ENCODE measurements around the gene TMEM238L.

TMEM238L gene, protein sequence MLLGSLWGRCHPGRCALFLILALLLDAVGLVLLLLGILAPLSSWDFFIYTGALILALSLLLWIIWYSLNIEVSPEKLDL

DNA sequence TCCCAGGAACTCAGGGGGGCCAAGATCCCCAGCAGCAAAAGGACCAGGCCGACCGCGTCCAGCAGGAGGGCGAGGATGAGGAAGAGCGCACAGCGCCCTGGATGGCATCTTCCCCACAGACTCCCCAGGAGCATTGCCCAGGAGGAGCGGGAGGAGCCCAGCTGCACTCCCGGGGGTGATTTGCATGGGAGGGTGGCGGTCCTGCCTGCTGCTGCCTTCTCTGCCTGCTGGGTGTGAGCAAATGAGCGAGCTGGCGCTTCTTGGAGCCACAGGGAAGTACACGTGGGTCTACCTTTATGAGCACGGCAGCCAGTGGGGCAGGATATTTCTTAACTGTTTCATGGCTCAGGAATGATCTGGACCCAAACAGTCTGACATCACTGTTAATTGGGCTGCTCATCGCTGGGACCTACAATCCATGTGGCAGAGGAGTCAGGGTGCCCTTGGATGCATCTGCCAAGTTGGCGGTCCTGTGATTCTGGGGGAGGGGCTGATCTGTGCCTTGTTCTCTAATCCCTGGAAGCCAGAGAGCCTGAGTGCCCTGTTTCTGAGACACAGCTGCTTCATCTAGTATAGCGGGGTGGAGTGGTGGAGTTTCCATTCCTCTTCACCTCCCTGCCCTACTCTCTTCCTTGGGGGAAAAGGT lies at the start of gene TMEM238L:
Gene TMEM238L, minus strand, starts transcription at position 270 of the 646 bp plus-strand sequence. Its CDS starts 136 bp downstream, at position 134.
- no peak for TF ChIP-seq GATA3 (IDR thresholded peaks at IDR 0.05; ENCODE audit: low read depth, low read length)
- no peak for TF ChIP-seq GATA2 (IDR thresholded peaks at IDR 0.05; ENCODE audit: low read depth, low read length)

DNA sequence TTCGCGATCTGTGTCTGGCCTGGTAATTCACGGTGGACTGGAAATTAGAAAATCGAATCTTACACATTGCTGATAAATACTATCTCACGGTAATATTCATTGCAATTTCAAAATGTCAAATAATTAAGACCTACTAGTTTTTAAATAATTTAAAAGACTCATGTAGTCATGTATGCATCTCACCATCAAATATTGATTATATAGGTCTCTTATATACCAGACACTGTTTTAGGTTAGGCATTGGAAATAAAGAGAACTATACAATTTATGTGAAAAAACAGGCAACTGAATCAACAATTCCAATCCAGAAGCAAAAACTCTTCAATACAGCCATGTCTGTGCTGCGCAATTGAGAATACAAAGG lies 41.5 kb upstream of the TMEM238L start:
- no peak for TF ChIP-seq GATA3 (IDR thresholded peaks at IDR 0.05; ENCODE audit: low read depth, low read length)
- TF ChIP-seq GATA2 (IDR thresholded peaks at IDR 0.05; ENCODE audit: low read depth, low read length), result no peak

DNA sequence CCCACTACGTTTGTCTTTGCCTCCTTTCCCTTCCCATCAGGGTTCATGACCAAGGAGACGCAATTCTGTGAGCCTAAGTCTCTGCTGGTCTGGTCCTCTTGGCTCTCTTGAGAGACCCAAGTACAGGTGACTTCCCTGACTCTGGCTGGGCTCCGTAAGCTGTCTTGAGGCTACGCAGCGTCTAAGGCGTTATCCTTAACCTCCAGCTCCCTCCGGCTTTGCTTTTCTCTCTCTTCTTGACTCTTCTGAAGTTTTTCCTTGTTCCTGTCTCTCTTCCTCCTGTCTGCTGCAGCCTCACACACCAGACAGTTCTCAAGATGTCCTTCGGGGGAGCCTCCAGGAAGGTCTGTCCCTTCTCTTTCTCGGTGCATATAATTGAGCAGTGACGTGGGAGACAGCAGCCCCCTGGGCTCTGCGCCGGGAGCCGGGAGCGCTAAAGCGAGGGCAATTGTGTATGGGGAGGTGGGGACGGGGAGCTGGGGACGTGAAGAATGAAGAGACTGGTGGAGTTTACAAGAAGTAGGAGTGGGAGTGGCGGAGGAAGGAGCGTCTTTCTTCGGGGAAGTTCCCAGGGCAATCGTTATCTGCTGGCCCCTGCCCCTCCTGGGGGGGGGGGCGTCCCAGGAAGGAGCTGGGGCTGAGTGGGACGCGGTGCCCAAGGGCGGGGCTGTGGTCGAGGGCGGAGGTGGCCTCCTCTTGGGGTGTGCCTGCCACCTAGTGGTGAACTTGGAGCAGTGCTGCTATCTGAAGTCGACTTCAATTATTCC lies 40.9 kb upstream of the TMEM238L start:
- TF ChIP-seq GATA2 (IDR thresholded peaks at IDR 0.05; ENCODE audit: low read depth, low read length) (no peak), GATA3 (IDR thresholded peaks at IDR 0.05; ENCODE audit: low read depth, low read length) (no peak)

DNA sequence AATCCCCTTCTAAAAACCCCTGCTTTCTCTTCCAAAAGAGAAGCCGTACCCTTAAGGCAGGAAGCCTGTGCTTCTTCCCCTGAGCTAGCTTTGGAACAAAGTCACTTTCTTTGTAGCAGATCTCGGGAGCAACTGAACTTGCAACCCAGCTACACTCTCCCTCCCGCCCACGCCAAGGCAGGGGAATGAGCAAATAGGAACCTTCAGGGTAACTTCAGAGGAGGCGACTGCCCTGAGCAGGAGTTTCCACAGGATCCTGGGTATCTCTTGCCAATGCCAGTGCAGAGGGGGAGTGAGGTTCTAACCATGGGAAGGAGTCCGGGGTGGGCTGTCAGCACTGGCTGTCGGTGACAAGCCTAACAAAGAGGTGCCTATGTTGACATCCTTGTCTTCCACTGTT lies 39.9 kb upstream of the TMEM238L start:
- TF ChIP-seq GATA3 (IDR thresholded peaks at IDR 0.05; ENCODE audit: low read depth, low read length), result no peak
- TF ChIP-seq GATA2 (IDR thresholded peaks at IDR 0.05; ENCODE audit: low read depth, low read length), result no peak

DNA sequence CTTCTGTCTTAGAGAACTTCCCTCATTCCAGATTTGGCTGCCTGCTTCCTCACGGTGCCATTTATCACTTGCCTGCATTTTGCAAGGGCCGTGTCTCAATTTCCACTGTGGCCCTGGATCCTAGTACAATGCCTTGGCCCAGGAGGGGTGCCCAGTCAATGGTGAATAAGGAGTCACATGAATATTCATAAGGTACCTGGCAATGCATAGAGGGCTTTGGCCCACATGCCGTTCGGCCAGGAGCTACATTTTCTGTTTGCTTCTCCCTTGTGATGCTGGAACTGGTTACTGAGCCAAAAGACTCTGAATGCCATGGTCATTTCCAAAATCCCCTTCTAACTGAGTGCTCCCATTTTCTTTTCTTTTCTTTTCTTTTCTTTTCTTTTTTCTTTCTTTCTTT lies 38.8 kb upstream of the TMEM238L start:
- no peak for TF ChIP-seq GATA2 (IDR thresholded peaks at IDR 0.05; ENCODE audit: low read depth, low read length)
- TF ChIP-seq GATA3 (IDR thresholded peaks at IDR 0.05; ENCODE audit: low read depth, low read length), result no peak

DNA sequence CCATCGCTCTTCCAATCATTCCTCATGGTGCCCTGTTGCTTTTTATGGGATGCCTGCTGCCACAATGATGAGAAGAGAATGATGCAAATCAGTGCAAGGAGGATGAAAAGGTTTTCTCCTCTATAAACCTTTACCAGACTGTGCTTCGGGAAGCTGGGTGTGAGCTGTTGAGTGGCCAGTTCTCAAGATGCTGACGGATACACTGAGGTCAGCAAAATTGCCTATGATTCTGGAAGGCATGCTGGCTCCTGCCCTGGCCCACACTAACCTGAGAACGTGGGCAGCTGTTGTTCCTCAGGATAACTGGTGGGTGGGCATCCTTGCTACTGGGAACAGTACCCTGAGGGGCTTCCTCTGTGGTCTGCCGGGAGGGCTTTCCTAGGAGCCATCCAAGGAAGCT lies 34.8 kb upstream of the TMEM238L start:
- TF ChIP-seq GATA2 (IDR thresholded peaks at IDR 0.05; ENCODE audit: low read depth, low read length) (no peak), GATA3 (IDR thresholded peaks at IDR 0.05; ENCODE audit: low read depth, low read length) (no peak)

DNA sequence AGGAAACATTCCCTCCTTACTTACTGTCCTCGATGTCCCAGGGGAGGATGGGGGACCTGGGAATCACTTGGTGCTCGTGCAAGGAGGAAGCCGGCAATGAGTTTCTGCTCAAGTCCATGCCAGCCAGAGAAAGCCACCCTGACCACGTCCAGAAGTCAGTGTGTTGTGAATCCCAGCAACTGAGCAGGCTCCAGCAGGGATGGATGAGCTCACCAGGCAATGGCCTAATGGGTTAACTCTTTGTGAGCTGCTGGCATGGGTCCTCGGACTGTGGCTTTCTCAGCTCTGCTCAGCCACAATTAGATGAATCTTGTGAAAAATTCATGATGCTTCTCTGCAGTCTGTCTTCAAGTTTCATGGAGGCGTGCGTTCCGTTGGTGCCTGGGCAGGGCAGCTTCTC lies 34.0 kb upstream of the TMEM238L start, which contains the start of gene PIRT:
Gene PIRT, minus strand, starts transcription at position 167 of the 400 bp plus-strand sequence. CDS start 12,442 bp downstream, outside the sequence.
- TF ChIP-seq GATA3 (IDR thresholded peaks at IDR 0.05; ENCODE audit: low read depth, low read length) (no peak), GATA2 (IDR thresholded peaks at IDR 0.05; ENCODE audit: low read depth, low read length) (no peak)

DNA sequence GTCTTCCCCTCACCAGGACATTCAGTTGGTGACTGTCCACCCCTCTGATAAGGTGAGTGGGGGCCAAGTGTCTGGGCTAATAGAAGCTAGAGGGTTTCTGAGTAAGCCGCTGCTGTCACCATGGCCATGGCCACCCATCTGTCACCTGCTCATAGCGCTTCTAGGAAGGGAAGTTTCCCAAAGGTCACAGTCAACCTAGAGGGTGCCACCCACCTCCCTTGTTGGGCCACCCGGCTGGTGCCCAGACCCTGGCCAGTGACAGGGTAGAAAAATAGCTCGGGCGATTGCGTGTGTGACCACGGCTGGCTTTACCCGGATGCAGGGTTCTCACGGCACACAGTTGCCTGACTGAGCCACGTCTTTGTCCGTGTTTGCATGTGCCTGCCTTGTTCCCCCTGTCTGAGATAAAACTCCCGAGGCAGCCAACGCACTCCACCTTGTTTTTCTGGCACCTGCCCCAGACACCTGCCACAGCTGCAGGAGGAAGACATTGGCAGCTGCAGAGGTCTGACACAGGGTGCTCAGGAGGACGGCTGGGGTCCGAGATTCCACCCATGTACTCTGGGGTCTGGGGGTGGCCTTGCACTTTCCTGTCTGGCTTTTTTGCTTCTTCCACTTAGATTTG lies 33.2 kb upstream of the TMEM238L start:
- TF ChIP-seq GATA2 (IDR thresholded peaks at IDR 0.05; ENCODE audit: low read depth, low read length), result no peak
- no peak for TF ChIP-seq GATA3 (IDR thresholded peaks at IDR 0.05; ENCODE audit: low read depth, low read length)

DNA sequence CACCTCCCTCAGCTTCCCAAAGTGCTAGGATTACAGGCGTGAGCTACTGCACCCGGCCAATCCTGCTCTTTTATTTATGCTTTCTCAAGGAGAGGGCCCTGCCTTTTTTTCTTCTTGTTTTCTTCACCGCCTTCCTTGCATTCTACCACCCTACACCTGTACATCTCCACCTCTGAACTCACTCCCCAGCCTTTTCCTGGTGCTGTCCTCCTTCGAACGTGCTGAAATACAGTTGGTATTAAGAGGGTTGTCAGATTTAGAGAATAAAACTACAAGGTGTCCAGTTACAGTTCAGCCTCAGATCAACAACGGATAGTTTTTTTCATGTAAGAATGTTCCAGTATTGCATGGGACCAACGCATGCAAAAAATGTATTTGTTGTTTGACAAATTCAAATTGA lies 32.2 kb upstream of the TMEM238L start:
- no peak for TF ChIP-seq GATA3 (IDR thresholded peaks at IDR 0.05; ENCODE audit: low read depth, low read length)
- TF ChIP-seq GATA2 (IDR thresholded peaks at IDR 0.05; ENCODE audit: low read depth, low read length), result no peak

DNA sequence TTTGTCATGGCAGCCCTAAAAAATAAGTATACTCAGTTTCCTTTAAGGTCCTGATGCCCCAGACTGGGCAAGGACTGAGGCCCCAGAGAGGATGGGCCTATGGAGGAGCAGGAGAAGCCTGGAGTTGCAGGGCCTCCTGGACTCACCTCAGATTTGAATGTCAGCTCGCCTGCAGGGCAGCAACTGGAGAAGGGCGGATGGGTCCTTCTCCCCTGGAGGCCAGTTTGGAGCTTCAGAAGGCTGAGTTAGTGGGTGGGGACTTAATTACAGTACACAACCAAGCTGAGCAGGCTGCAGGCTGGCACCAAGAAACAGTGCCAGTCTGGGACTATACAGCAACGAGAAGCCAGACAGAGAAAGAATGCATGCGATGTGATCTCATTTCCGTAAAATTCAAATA lies 27.8 kb upstream of the TMEM238L start:
- TF ChIP-seq GATA2 (IDR thresholded peaks at IDR 0.05; ENCODE audit: low read depth, low read length), result no peak
- TF ChIP-seq GATA3 (IDR thresholded peaks at IDR 0.05; ENCODE audit: low read depth, low read length), result no peak

DNA sequence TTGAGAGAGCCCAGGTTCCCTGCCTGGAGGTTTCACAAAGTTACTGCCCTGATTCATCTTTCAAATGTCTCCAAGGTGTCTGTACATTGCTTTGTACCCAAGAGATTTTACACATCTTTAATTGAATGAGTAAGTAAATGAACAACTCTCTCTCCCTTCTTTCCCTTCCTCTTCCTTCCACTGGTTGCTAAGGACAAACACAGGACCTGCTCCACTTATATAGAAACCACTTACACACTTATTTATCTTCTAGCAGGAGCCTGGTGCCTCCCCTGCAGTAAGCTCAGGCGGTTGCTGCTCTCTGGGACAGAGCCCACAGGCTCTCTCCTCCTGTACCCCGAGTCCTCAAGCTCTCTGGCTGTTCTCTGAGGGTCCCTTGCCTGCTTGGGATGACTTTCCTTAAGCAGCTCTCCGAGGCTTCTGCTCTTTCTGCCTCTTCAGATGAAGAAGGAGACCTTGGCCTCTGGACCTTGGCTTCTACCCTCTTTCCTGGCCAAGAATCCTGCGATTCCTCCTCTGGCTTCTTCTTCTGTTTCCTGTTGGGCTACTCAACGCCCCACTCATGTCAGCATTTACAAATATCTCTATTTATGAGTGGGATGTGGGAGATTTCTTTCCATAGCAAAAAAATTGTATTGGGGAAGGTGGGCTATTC lies 24.1 kb upstream of the TMEM238L start:
- TF ChIP-seq GATA3 (IDR thresholded peaks at IDR 0.05; ENCODE audit: low read depth, low read length), result no peak
- TF ChIP-seq GATA2 (IDR thresholded peaks at IDR 0.05; ENCODE audit: low read depth, low read length), result no peak

DNA sequence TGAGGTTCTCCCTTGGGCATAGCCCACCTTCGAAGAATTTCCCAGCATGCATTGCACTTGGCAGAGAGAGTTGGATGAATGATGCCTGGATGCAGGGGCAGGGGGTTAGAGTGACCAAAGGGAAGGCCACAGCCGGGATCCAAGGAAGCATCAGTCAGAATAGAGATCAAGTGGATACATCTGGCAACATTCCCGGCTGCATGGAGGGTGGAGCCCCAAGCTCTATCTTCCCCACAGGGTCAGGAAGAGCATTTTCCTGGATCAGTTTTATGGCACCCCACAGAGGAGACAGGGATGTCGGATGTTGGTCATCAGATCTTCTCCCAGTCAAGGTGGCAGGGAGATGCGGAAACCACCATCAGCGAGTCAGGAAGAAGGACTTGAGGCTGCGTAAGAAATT lies 21.0 kb upstream of the TMEM238L start:
- TF ChIP-seq GATA3 (IDR thresholded peaks at IDR 0.05; ENCODE audit: low read depth, low read length), result no peak

DNA sequence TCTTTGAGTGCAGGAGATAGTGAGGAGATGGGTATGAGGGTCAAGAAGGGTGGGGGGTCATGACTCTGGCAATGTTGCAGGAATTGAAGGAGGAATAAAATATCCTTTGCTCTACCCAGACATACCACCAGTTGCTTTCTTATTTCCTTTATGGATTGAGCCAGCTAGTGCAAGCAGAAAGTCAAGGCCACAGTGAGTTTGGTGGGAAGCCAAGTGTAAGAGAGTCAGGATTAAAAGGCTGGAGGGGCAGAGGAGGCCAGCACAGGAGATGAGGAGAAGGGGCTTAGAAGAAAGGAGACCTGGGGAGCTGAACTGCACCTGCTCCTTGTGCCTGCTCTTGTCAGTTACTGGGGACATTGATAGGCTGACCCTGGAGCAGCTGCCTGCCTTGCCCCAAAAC lies 17.9 kb upstream of the TMEM238L start:
- TF ChIP-seq GATA3 (IDR thresholded peaks at IDR 0.05; ENCODE audit: low read depth, low read length), result no peak
- no peak for TF ChIP-seq GATA2 (IDR thresholded peaks at IDR 0.05; ENCODE audit: low read depth, low read length)

DNA sequence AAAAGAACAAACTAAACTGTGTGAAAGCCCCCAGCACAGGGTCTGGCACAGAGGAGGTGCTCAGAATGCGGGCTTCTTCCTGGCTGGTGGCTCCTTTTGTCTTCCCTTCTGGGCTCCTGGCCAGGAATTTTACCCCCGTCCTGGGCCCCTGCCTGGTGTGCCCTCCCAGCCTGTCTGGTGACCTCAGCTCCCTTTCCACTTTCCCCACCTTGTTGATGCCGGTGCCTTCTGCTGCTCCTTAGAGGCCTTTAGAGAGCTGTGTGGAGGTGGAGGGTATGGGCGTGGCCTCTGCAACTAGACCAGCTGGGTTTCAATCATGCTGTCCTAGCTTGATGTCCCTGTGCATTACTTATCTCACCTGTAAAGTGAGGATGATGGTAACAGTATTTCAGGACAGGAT lies 17.2 kb upstream of the TMEM238L start:
- no peak for TF ChIP-seq GATA3 (IDR thresholded peaks at IDR 0.05; ENCODE audit: low read depth, low read length)
- TF ChIP-seq GATA2 (IDR thresholded peaks at IDR 0.05; ENCODE audit: low read depth, low read length), result no peak
